Suprapubic skin (tissue), 4 donors: ENCODE data around the gene ANKRD6.

Experiments used
- CTCF ChIP-seq, 2 donors: fragments of 200-600 bp in 1 of 2; fragments of 450-650 bp in 1 of 2; sonication (generic) in 1 of 2; IDR thresholded peaks; one replicate each; pipeline ENCODE4 v1.5.1; 2016 to 2019; ENCODE audit warnings: antibody characterized with exemption in 2 of 2, mild to moderate bottlenecking in 1 of 2, moderate library complexity in 1 of 2
- EP300 ChIP-seq: sonication (generic); formaldehyde crosslinking; IDR thresholded peaks from one replicate; pipeline ENCODE4 v1.6.1; 2017; ENCODE audit warnings: antibody characterized with exemption
- POLR2A ChIP-seq, 2 donors: fragments of 450-650 bp; IDR thresholded peaks; one replicate each; pipeline ENCODE4 v1.6.1; 2017; ENCODE audit warnings: antibody characterized with exemption in 2 of 2, mild to moderate bottlenecking in 2 of 2, moderate library complexity in 2 of 2
- POLR2AphosphoS5 ChIP-seq, 3 donors: sonication (generic); formaldehyde crosslinking; IDR thresholded peaks; one replicate each; pipeline ENCODE4 v1.6.1; 2017; ENCODE audit warnings: antibody characterized with exemption in 3 of 3

- TF ChIP-seq CTCF (IDR thresholded peaks at IDR 0.05), result no peak
- no peak for TF ChIP-seq EP300
- no peak for TF ChIP-seq POLR2A (IDR thresholded peaks at IDR 0.05)
- no peak for TF ChIP-seq POLR2AphosphoS5 (IDR thresholded peaks at IDR 0.05)
Observed at GRCh38 chr6:89596484-89596883, 163.5 kb downstream of the ANKRD6 start.
